ENCODE results near the gene MDM4.
A peak's percentile ranks its signal among the peaks of the same experiment; 100 is the strongest.
"Not testable (repeated sequence)": the region's sequence is repeated elsewhere in the genome, so short reads cannot be mapped to it uniquely, and the experiment has no call there.

The MDM4 gene

DNA sequence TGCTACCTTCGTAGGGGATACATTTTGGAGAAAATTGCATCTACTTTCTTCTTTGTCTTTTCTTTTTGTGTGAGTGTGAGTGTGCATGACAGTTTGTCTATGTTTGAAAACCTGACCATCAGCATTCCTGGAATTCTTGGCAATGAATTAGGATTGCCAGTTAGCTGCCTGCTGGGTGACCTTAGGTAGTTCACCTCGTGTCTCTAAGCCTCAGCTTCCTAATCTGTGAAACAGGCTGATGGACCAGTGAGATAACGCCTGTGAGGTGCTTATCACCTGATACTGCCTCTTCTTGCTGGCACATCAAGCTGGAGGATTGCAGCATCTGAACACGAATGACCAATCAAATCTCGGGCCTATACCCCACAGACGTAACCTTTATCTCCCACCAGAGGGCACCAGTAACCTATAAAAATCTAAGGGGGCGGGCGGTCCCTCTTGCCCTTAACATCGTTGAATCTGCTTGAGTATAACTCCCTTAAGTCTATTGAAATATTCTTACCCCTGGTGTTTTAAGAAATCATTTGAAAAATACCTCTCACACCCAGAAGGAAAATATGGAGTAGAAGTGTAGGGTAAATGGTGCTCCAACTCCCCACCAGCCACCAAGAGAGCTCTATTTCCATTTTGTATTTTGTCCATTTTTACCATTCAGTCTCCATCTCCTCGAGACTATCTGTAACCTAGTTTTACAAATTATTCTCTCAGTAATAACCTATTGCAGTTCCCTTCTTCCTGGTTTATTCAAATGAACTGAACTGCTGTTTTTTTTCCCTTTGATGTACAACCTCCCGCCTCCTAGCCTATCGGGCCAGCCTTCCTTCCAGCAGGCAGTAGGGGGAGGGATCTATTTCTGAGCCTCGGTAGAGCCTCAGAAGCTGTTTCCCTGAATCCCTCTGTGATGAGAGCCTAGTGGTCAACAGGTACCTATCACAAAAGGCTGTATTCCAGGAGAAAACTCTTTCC is 49.7 kb downstream of the MDM4 start:
- Mint-ChIP-seq H3K27ac (peak overlapping the region; percentile 79), H3K36me3 (ENCODE audit: low read depth) (peaks cover 23% of the 10 kb centered on the region), H3K27me3 (ENCODE audit: low read depth) (no peaks in the 10 kb centered on the region), H3K9me3 (no peaks in the 10 kb centered on the region), H3K4me1 (ENCODE audit: low read depth) (peaks cover 40% of the 10 kb centered on the region), H3K4me3 (peak overlapping the region; percentile 39)
- DNase-seq (ENCODE audit: low spot score): peak; percentile 58

DNA sequence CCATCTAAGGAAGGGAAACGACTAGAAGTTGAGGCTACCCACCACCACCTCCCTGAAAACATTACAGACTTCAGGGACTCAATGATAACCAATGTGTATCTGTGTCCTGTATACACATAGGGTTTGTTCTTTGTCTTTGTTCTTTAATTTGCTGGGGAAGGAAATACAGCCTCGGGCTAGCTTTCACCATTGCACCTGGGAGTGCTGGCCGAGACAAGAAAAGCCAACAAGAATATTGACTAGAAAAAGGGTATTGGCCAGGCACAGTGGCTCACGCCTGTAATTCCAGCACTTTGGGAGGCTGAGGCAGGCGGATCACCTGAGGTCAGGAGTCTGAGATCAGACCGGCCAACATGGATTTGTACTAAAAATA is 50.4 kb downstream of the MDM4 start:
- Mint-ChIP-seq H3K27me3 (ENCODE audit: low read depth) (no peaks in the 10 kb centered on the region), H3K36me3 (ENCODE audit: low read depth) (peaks cover 24% of the 10 kb centered on the region), H3K27ac (no peak overlapping the region), H3K9me3 (no peaks in the 10 kb centered on the region), H3K4me1 (ENCODE audit: low read depth) (peaks cover 40% of the 10 kb centered on the region), H3K4me3 (no peak overlapping the region)
- DNase-seq (ENCODE audit: low spot score): no peak

DNA sequence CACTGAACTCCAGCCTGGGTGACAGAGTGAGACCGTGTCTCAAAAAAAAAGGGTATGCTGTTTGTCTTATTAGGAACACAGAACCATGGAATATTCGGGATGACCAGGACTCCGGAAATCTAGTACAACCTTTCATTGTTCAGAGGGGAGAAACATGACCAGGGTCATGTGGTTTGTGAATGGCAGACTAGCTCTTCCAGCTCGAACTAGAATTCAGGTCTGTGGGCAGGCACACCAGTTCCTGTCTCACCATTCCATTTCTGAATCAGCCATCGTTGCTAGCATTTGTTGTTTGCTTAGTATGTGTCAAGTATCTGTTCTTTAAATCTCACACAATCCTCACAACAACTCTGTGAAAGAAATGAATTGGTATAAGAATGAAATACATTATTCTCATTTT is 50.9 kb downstream of the MDM4 start:
- Mint-ChIP-seq H3K27ac (no peak overlapping the region), H3K27me3 (ENCODE audit: low read depth) (no peaks in the 10 kb centered on the region), H3K4me3 (no peak overlapping the region), H3K36me3 (ENCODE audit: low read depth) (peaks cover 20% of the 10 kb centered on the region), H3K4me1 (ENCODE audit: low read depth) (peaks cover 38% of the 10 kb centered on the region), H3K9me3 (no peaks in the 10 kb centered on the region)
- DNase-seq (ENCODE audit: low spot score): peak; percentile 40

DNA sequence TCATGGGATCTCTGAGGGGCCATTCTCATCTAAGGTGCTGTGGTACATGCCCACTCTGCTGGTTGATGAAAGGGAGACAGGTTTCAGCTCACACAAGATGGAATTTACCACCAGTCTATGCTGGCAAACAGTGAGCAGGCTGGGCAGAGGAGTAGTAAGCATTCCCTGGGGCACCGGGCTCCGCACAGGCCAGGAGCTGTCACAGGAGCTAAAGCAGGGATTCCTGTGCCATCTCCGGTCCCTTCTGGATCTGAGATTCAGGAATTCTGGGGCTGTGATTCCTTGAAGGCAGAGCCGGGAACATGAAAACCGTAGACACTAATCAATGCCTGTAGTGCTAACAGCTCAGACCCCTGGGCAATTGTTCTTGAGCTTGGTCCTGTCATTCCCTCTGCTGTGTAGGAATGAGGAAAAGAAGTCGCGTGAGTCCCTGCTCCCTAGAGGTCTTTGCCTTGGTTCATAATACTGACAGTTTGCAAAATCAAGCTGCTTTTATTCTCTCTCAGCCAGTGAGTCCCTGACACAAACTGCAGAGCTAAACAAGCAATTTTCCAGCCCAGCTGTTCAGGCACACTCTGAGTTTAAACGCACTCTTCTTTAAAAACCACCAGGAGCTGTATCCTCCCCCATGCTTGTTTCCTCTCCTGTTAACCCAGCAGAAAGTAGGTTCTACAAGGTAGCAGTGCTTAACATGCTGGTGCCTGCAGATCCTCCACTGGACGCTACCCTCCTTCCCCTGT is 52.5 kb downstream of the MDM4 start:
- peaks cover 24% of the 10 kb centered on the region for H3K36me3 Mint-ChIP-seq (ENCODE audit: low read depth)
- H3K9me3 Mint-ChIP-seq: no peaks in the 10 kb centered on the region
- peaks cover 32% of the 10 kb centered on the region for H3K4me1 Mint-ChIP-seq (ENCODE audit: low read depth)
- DNase-seq (ENCODE audit: low spot score): no peak
- H3K27ac Mint-ChIP-seq: no peak overlapping the region
- H3K27me3 Mint-ChIP-seq (ENCODE audit: low read depth): no peaks in the 10 kb centered on the region
- H3K4me3 Mint-ChIP-seq: no peak overlapping the region

DNA sequence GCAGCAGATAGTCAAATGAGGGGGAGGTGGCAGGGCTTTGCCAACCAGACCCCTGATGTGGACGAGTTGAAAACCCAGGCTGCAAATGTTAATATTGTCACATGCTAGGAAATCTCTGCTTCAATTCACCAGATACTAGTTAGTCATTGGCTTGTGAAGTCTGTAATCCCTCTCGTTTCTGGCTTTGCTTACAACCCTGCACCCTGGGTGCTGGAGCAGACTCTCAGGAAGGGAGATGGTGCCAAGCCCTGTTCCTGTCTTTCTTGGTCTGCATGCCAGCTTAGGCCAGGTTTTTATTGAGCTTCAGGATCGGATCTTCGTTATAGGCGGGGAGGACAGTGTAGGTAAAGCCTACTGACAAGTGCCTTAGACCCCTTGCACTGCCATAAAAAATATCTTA is 53.3 kb downstream of the MDM4 start:
- DNase-seq (ENCODE audit: low spot score): no peak
- H3K36me3 Mint-ChIP-seq (ENCODE audit: low read depth): peaks cover 22% of the 10 kb centered on the region
- no peak overlapping the region for H3K4me3 Mint-ChIP-seq
- no peak overlapping the region for H3K27ac Mint-ChIP-seq
- H3K27me3 Mint-ChIP-seq (ENCODE audit: low read depth): no peaks in the 10 kb centered on the region
- peaks cover 29% of the 10 kb centered on the region for H3K4me1 Mint-ChIP-seq (ENCODE audit: low read depth)
- H3K9me3 Mint-ChIP-seq: no peaks in the 10 kb centered on the region

DNA sequence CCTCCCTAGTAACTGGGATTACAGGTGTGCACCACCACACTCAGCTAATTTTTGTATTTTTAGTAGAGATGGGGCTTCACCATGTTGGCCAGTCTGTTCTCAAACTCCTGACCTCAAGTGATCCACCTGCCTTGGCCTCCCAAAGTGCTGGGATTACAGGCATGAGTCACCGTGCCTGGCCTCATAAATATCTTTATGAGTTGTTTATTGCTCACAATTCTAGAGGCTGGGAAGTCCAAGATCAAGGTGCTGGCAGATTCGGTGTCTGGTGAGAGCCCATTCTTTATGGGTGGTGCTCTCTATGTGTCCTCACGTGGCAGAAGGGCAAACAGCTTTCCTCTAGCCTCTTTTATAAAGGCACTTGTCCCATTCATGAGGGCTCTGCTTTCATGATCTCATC is 53.8 kb downstream of the MDM4 start:
- DNase-seq (ENCODE audit: low spot score); H3K27ac Mint-ChIP-seq; H3K4me3 Mint-ChIP-seq; H3K27me3 Mint-ChIP-seq (ENCODE audit: low read depth); H3K9me3 Mint-ChIP-seq: not testable (repeated sequence)
- H3K4me1 Mint-ChIP-seq (ENCODE audit: low read depth): peaks cover 25% of the 10 kb centered on the region
- H3K36me3 Mint-ChIP-seq (ENCODE audit: low read depth): peaks cover 22% of the 10 kb centered on the region

DNA sequence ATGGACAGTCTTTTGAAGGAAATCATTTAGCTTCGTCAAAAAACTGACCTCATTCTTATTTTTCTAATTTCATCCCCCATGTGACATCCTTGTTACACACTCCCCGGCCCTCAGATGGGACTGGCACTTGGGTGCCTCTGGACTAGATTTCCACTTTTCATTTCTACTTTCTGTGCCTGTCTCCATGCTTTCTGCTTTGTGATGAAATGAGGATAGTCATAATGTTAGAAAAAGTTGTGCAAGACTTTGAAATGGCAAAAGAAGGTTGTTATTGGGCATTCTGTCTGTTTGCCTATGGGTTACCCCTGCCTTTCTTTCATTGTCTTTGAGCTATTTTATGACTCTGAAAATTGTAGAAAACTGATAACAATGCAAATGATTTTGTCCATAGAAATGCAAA is 54.9 kb downstream of the MDM4 start:
- H3K27ac Mint-ChIP-seq: no peak overlapping the region
- H3K4me3 Mint-ChIP-seq: no peak overlapping the region
- peaks cover 20% of the 10 kb centered on the region for H3K36me3 Mint-ChIP-seq (ENCODE audit: low read depth)
- H3K27me3 Mint-ChIP-seq (ENCODE audit: low read depth): no peaks in the 10 kb centered on the region
- H3K9me3 Mint-ChIP-seq: no peaks in the 10 kb centered on the region
- no peak for DNase-seq (ENCODE audit: low spot score)
- peaks cover 16% of the 10 kb centered on the region for H3K4me1 Mint-ChIP-seq (ENCODE audit: low read depth)

DNA sequence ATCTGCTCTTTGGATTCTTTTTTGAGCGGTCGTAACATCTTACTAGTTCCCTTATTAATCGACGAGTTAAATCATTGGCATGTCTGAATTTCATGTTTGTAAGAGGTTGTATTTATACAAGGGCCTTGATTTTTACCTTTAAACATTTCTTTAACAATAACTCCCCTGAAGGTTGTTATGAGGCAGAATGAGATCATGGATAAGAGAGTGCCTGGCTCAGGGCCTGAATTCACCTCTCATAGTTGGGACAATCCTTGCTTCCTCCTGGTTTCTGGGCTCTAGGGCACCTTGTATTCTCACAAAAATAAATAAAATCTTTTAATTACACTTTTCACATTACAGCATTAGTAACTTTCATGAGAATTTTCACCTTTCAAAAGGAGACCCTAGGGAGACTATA is 55.4 kb downstream of the MDM4 start:
- H3K27ac Mint-ChIP-seq: no peak overlapping the region
- H3K27me3 Mint-ChIP-seq (ENCODE audit: low read depth): no peaks in the 10 kb centered on the region
- H3K4me1 Mint-ChIP-seq (ENCODE audit: low read depth): peaks cover 13% of the 10 kb centered on the region
- no peak overlapping the region for H3K4me3 Mint-ChIP-seq
- no peak for DNase-seq (ENCODE audit: low spot score)
- H3K36me3 Mint-ChIP-seq (ENCODE audit: low read depth): peaks cover 20% of the 10 kb centered on the region
- H3K9me3 Mint-ChIP-seq: no peaks in the 10 kb centered on the region

DNA sequence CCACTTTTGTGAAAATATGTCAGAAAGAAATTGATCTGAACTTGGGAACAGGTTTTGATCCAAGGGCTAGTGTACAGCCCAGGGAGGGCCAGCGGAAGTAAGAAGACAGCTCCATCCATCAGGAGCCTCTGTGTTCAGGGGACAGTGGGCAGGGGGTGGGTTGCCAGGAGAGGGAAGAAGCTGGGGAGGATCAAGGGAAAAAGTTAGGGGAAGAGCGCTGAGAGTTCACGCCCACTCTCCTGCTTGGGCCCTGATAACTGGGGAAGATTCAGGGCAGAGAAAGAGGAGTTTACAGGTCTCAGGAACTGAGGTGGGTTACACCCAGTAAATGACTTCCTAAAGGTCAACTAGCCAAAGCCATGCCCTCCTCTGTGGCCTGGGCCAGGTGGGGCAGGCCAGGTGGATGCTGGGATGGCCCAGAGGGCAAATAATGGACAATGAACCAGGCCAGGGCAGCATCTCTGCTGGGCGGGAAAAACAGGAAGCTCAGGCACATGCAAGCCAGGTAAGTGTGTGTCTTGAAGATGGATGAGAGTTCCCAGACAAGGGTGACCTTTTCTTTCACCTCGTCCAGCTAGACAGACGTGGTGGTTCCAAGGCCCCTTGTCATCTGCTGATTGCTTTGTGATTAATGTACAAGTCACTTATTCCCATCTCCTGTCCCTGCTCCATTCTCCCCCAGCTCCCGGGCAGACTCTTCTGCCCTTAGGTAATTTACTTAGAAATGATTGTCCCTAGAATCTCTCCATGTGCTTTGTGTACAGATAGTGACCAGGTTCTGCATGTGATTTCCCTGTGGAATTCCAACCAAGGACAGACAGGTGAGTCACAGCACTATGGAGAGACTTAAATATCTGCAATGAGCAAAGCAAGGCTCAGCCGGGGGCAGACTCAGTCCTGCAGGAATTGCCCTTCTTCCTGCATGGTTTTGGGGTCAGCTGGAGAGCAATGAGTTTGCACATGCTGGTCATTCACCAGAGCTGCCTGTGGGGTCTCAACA is 57.0 kb downstream of the MDM4 start:
- H3K36me3 Mint-ChIP-seq (ENCODE audit: low read depth): peaks cover 16% of the 10 kb centered on the region
- H3K4me3 Mint-ChIP-seq: no peak overlapping the region
- H3K4me1 Mint-ChIP-seq (ENCODE audit: low read depth): peaks cover 12% of the 10 kb centered on the region
- no peaks in the 10 kb centered on the region for H3K27me3 Mint-ChIP-seq (ENCODE audit: low read depth)
- H3K27ac Mint-ChIP-seq: no peak overlapping the region
- H3K9me3 Mint-ChIP-seq: no peaks in the 10 kb centered on the region
- no peak for DNase-seq (ENCODE audit: low spot score)

DNA sequence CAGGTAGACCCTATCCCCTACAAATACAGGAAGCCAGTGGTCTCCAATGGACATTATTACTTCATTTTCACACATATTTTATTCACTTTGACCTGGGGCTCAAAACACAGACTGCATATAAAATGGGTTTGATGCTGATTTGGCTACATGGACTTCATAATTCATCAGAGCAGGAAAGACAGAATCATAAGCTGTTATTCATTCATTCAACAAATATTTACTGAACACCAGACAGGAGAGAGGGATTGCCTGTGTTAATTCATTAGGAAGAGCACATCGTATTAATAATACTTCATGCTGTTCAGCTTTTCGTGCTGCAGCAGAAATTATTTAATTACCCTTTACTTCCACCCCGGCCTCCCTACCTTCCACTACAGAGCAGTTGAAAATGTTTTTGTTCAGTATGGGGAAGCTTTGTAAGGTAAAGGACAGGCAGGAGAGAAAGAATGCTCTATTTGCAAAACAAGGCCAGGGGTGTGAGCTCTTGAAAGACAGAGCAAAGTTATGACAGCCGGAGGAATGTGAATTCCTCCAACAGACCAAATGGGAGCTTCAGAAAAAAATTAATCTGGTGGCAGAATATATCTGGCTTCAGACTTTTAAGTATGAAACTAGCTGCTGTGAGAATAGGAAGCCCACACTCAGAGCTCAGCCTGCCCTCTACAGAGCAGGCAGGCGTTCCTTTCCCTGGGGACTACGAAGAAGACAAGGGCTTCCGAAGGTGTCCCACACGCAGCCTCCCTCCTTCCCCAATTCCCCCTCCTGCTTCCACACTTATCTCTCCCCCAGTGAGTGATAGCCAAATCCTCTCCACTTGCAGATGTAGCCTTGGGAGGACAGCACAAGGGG is 58.0 kb downstream of the MDM4 start:
- Mint-ChIP-seq H3K9me3 (no peaks in the 10 kb centered on the region), H3K36me3 (ENCODE audit: low read depth) (peaks cover 16% of the 10 kb centered on the region), H3K27me3 (ENCODE audit: low read depth) (no peaks in the 10 kb centered on the region), H3K27ac (no peak overlapping the region), H3K4me1 (ENCODE audit: low read depth) (peaks cover 19% of the 10 kb centered on the region), H3K4me3 (no peak overlapping the region)
- no peak for DNase-seq (ENCODE audit: low spot score)

DNA sequence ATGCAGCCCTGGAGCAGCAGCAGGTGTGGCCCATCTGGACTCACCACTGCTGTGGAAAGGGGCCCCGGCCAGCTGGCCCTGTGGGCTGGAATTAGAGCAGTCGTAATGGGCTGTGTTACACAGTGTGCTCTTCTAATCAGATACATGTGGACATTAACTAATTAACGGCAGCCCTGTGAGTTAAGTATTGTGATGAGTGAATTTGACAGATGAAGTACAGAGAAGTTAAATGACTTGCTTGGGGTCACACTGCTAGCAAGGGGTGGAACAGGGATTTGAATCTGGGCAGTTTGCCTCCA is 58.6 kb downstream of the MDM4 start:
- Mint-ChIP-seq H3K4me3 (no peak overlapping the region), H3K27ac (no peak overlapping the region), H3K36me3 (ENCODE audit: low read depth) (peaks cover 14% of the 10 kb centered on the region)

DNA sequence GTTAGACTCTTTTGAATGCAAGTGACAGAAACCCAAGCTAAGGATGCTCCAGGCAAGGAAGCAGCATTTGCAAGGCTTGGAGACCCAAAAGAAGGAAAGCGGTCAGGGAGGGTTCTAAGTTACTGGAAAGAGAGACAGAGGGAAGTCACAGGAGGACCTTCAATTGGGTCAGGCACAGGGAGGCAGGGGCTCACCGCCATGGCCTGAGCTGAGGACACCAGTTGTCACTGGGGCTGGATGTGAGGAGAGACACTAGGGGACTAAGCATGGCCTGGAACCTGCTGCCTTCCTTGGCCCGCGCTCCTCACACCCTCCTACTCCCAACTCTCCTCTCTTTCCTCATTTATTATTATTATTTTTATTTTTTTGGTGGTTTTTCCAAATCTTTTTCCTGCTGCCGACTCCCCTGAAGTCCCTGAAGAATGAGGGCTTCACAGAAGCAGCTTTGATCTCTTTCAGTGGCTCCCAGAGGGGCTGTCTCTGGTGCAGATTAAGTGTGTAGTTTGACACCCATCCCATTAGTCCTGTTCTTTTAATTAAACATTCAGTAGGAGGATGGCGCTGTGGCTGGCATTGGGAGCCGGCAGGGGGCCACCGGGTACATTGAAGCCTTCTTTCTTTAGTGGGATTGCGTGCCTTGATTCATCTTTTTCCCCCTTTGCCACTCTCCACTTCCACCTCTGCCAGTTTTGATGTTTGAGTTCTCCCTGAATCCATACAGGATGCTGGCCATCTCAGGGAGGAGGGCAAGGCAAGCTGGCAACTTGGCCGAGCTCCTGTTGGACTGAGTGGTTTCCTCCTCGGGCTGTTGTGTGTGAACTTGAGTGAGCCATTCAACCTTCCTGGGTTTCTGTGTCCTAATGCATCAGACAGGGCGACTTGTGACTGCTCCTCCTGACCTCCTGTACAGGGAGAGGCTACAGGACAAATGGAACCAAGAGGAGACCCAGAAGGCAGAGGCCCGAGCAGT is 59.3 kb downstream of the MDM4 start:
- DNase-seq (ENCODE audit: low spot score): no peak
- H3K27me3 Mint-ChIP-seq (ENCODE audit: low read depth): no peaks in the 10 kb centered on the region
- H3K9me3 Mint-ChIP-seq: no peaks in the 10 kb centered on the region
- H3K4me3 Mint-ChIP-seq: no peak overlapping the region
- peak overlapping the region; percentile 43 for H3K27ac Mint-ChIP-seq
- peaks cover 15% of the 10 kb centered on the region for H3K36me3 Mint-ChIP-seq (ENCODE audit: low read depth)
- peaks cover 30% of the 10 kb centered on the region for H3K4me1 Mint-ChIP-seq (ENCODE audit: low read depth)

More for the DNA sequence above, 58.6 kb downstream of the MDM4 start:
- H3K27me3 Mint-ChIP-seq (ENCODE audit: low read depth): no peaks in the 10 kb centered on the region
- no peak for DNase-seq (ENCODE audit: low spot score)
- no peaks in the 10 kb centered on the region for H3K9me3 Mint-ChIP-seq
- H3K4me1 Mint-ChIP-seq (ENCODE audit: low read depth): peaks cover 24% of the 10 kb centered on the region

All from T-helper 2 cell treated with Interferon-gamma antibody and Interleukin-4, amounts not matched to agents 5 μg/mL and 100 μg/mL, for 36 hours (primary cell).